GM21390 (cell line): ENCODE measurements around the gene GLIPR2.
A peak's percentile ranks its signal among the peaks of the same experiment; 100 is the strongest.
"Not testable (repeated sequence)": the region's sequence is repeated elsewhere in the genome, so short reads cannot be mapped to it uniquely, and the experiment has no call there.

ENCODE experiments used
- ATAC-seq: cut with Tn5 transposase; IDR thresholded peaks from one replicate; pipeline ENCODE4 v1.9.1; 2021; ENCODE audit not compliant: unreplicated experiment

Gene GLIPR2

GRCh38 chr9:36162211-36162738 lies 25.7 kb downstream of the GLIPR2 start:
- ATAC-seq, result no peak

GRCh38 chr9:36163049-36163785 lies 26.7 kb downstream of the GLIPR2 start:
- ATAC-seq, result no peak

- no peak for ATAC-seq
Observed at GRCh38 chr9:36163786-36164170, 27.2 kb downstream of the GLIPR2 start.

GRCh38 chr9:36164372-36164771 lies 27.8 kb downstream of the GLIPR2 start:
- ATAC-seq, result no peak

GRCh38 chr9:36164989-36165388 lies 28.5 kb downstream of the GLIPR2 start:
- ATAC-seq, result no peak

- ATAC-seq, result no peak
Observed at GRCh38 chr9:36165826-36166167, 29.3 kb downstream of the GLIPR2 start.

GRCh38 chr9:36166168-36166927 lies 29.8 kb downstream of the GLIPR2 start:
- ATAC-seq, result peak; percentile 94

- no peak for ATAC-seq
Observed at GRCh38 chr9:36169166-36169565, 32.6 kb downstream of the GLIPR2 start, which contains the start of gene CCIN. Gene CCIN (plus strand): TSS chr9:36169388. CDS start chr9:36169503, 115 bp downstream.

GRCh38 chr9:36169708-36170107 lies 33.2 kb downstream of the GLIPR2 start:
- ATAC-seq, result no peak

GRCh38 chr9:36170531-36170930 lies 34.0 kb downstream of the GLIPR2 start:
- no peak for ATAC-seq

- ATAC-seq, result no peak
Observed at GRCh38 chr9:36173861-36174260, 37.3 kb downstream of the GLIPR2 start.

- no peak for ATAC-seq
Observed at GRCh38 chr9:36174271-36174670, 37.7 kb downstream of the GLIPR2 start.

- no peak for ATAC-seq
Observed at GRCh38 chr9:36174731-36175130, 38.2 kb downstream of the GLIPR2 start.

GRCh38 chr9:36175209-36175608 lies 38.7 kb downstream of the GLIPR2 start:
- ATAC-seq, result not testable (repeated sequence)

GRCh38 chr9:36176496-36176895 lies 40.0 kb downstream of the GLIPR2 start:
- not testable (repeated sequence) for ATAC-seq

- ATAC-seq, result no peak
Observed at GRCh38 chr9:36177571-36177970, 41.0 kb downstream of the GLIPR2 start.

GRCh38 chr9:36180243-36180642 lies 43.7 kb downstream of the GLIPR2 start:
- not testable (repeated sequence) for ATAC-seq

- ATAC-seq, result no peak
Observed at GRCh38 chr9:36187414-36187813, 50.9 kb downstream of the GLIPR2 start.

- no peak for ATAC-seq
Observed at GRCh38 chr9:36188212-36188611, 51.7 kb downstream of the GLIPR2 start.

- no peak for ATAC-seq
Observed at GRCh38 chr9:36189976-36190375, 53.4 kb downstream of the GLIPR2 start.

- ATAC-seq, result peak; percentile 98
Observed at GRCh38 chr9:36190388-36191289, 54.1 kb downstream of the GLIPR2 start, which contains the start of gene CLTA. Gene CLTA (plus strand): TSS chr9:36190921. CDS start chr9:36191057, 136 bp downstream.
